ENCODE results near the gene SIDT1. TPM values are rescaled to one million over a fixed set of nuclear protein-coding genes. Genes with fewer than 3 reads are reported as not detected.

Gene SIDT1
- total RNA-seq, 1 donor from 2014 or later: not detected

DNA sequence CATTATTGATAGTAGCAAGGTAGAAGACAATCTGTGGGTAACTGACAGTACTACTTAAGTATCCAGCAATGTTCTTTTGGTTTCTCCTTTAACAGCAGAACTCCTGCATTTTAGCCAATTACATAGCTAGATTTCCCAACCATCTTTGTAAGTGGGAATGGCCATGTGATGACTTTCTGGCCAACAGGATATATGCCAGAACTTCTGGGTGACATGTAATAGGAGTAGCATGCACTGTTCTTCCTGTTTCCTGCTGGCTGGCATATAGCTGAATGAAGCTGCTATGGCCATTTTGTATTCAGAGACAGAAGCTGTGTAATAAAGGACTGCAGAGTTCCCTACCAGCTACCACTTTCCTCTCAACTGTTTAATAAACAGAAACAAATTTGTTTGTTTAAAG, 35.4 kb upstream of the SIDT1 start:
- no peak overlapping the region for H2AFZ ChIP-seq (replicated peaks)
- no peak overlapping the region for H3K27ac ChIP-seq
- Mint-ChIP-seq H3K27ac (no peak overlapping the region), H3K4me1 (no peaks in the 10 kb centered on the region), H3K4me3 (no peak overlapping the region), H3K36me3 (peaks cover 6% of the 10 kb centered on the region), H3K27me3 (ENCODE audit: insufficient read depth, low read depth) (no peaks in the 10 kb centered on the region), H3K9me3 (no peaks in the 10 kb centered on the region)
- H3K9ac ChIP-seq: no peak overlapping the region
- no peaks in the 10 kb centered on the region for H3K4me1 ChIP-seq
- H3K79me2 ChIP-seq (ENCODE audit: low read depth): no peaks in the 10 kb centered on the region
- DNase-seq (ENCODE audit: low spot score): no peak
- H3K9me3 ChIP-seq (ENCODE audit: low read depth): no peaks in the 10 kb centered on the region
- no peak overlapping the region for H3K4me3 ChIP-seq
- peaks cover 6% of the 10 kb centered on the region for H3K36me3 ChIP-seq
- no peak for TF ChIP-seq EZH2 (IDR thresholded peaks at IDR 0.05)
- TF ChIP-seq EZH2phosphoT487 (IDR thresholded peaks at IDR 0.05): no peak
- TF ChIP-seq, protein P1, sequence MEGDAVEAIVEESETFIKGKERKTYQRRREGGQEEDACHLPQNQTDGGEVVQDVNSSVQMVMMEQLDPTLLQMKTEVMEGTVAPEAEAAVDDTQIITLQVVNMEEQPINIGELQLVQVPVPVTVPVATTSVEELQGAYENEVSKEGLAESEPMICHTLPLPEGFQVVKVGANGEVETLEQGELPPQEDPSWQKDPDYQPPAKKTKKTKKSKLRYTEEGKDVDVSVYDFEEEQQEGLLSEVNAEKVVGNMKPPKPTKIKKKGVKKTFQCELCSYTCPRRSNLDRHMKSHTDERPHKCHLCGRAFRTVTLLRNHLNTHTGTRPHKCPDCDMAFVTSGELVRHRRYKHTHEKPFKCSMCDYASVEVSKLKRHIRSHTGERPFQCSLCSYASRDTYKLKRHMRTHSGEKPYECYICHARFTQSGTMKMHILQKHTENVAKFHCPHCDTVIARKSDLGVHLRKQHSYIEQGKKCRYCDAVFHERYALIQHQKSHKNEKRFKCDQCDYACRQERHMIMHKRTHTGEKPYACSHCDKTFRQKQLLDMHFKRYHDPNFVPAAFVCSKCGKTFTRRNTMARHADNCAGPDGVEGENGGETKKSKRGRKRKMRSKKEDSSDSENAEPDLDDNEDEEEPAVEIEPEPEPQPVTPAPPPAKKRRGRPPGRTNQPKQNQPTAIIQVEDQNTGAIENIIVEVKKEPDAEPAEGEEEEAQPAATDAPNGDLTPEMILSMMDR (IDR thresholded peaks at IDR 0.05): no peak
- no peaks in the 10 kb centered on the region for H3K27me3 ChIP-seq
- H4K20me1 ChIP-seq (ENCODE audit: low read depth): no peaks in the 10 kb centered on the region
- H3F3A ChIP-seq (ENCODE audit: low read depth): peaks cover 5% of the 10 kb centered on the region
- H3K4me2 ChIP-seq: no peak overlapping the region

DNA sequence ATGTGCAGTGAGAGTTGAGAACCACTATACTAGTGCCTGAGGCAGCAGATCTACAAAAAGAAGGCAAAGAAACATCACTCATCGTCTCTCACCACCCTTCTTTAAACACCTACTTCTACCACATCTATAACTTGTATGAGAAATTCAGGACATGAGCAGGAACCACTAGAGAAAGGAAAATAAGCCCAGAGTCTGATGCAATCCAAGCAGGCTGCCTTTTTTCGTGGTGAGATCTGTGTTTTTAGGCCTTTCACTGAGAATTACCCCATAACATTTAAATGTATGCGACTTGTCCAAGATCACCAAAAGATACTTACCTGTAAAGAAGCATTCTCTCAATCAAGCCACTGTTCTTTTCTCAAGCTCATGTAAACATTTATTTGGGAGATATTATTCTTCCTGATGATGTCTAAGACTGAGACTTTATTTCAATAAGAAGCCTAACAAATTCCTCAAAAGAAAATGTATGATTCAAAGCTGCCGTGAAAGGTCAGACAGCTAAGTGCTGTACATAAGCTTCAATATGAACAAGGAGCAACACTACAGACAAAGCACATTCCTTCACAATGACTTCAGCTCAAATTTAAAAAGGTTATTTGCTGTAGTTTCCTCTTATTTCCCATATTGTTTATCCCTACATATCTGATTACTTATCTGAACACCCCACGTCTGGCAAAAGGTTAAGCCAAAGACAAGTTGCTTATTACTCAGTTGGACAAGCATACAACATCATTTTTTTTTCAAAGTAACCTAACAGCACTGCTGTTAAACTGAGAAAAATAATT, 33.9 kb upstream of the SIDT1 start:
- no peaks in the 10 kb centered on the region for H3K4me1 Mint-ChIP-seq
- peaks cover 6% of the 10 kb centered on the region for H3K36me3 Mint-ChIP-seq
- TF ChIP-seq, protein P1 (IDR thresholded peaks at IDR 0.05): no peak
- TF ChIP-seq EZH2phosphoT487 (IDR thresholded peaks at IDR 0.05) (no peak), EZH2 (IDR thresholded peaks at IDR 0.05) (no peak)
- H3K9ac ChIP-seq: no peak overlapping the region
- no peak overlapping the region for H3K4me2 ChIP-seq
- peaks cover 5% of the 10 kb centered on the region for H3F3A ChIP-seq (ENCODE audit: low read depth)
- H3K27me3 Mint-ChIP-seq (ENCODE audit: insufficient read depth, low read depth): no peaks in the 10 kb centered on the region
- H3K9me3 ChIP-seq (ENCODE audit: low read depth): no peaks in the 10 kb centered on the region
- no peaks in the 10 kb centered on the region for H4K20me1 ChIP-seq (ENCODE audit: low read depth)
- DNase-seq (ENCODE audit: low spot score): no peak
- no peak overlapping the region for H2AFZ ChIP-seq (replicated peaks)
- H3K27ac ChIP-seq: no peak overlapping the region
- no peaks in the 10 kb centered on the region for H3K36me3 ChIP-seq
- H3K79me2 ChIP-seq (ENCODE audit: low read depth): no peaks in the 10 kb centered on the region
- no peaks in the 10 kb centered on the region for H3K27me3 ChIP-seq
- no peak overlapping the region for H3K4me3 ChIP-seq
- H3K4me3 Mint-ChIP-seq: no peak overlapping the region
- H3K27ac Mint-ChIP-seq: no peak overlapping the region
- no peaks in the 10 kb centered on the region for H3K9me3 Mint-ChIP-seq
- H3K4me1 ChIP-seq: no peaks in the 10 kb centered on the region

DNA sequence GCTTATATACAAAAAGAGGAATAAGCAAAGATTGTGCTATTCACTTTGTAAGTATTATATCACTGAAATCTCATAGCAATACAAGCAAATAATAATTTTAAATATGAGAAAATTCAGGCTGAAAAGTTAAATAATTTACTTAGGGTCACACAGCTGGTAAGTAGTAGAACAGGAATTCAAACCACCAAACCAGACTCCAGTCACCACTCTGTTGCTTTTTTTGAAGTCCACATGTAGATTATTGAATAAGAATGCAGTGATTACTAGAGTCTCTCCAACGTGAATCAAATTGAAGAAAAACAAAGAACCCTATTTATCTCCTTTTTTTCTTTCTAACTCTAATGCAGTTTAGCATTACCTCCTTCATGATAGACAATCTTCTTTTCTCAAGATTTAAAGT, 33.3 kb upstream of the SIDT1 start:
- no peak for DNase-seq (ENCODE audit: low spot score)
- no peak overlapping the region for H2AFZ ChIP-seq (replicated peaks)
- H3K27ac ChIP-seq: no peak overlapping the region
- H3K4me2 ChIP-seq: no peak overlapping the region
- H3K27me3 Mint-ChIP-seq (ENCODE audit: insufficient read depth, low read depth): no peaks in the 10 kb centered on the region
- no peaks in the 10 kb centered on the region for H3K4me1 ChIP-seq
- TF ChIP-seq, protein P1 (IDR thresholded peaks at IDR 0.05): no peak
- TF ChIP-seq EZH2 (IDR thresholded peaks at IDR 0.05) (no peak), EZH2phosphoT487 (IDR thresholded peaks at IDR 0.05) (no peak)
- no peak overlapping the region for H3K27ac Mint-ChIP-seq
- H4K20me1 ChIP-seq (ENCODE audit: low read depth): no peaks in the 10 kb centered on the region
- peaks cover 5% of the 10 kb centered on the region for H3F3A ChIP-seq (ENCODE audit: low read depth)
- H3K4me1 Mint-ChIP-seq: no peaks in the 10 kb centered on the region
- H3K9me3 Mint-ChIP-seq: no peaks in the 10 kb centered on the region
- H3K9me3 ChIP-seq (ENCODE audit: low read depth): no peaks in the 10 kb centered on the region
- H3K9ac ChIP-seq: no peak overlapping the region
- H3K27me3 ChIP-seq: no peaks in the 10 kb centered on the region
- no peaks in the 10 kb centered on the region for H3K79me2 ChIP-seq (ENCODE audit: low read depth)
- H3K36me3 ChIP-seq: no peaks in the 10 kb centered on the region
- peaks cover 6% of the 10 kb centered on the region for H3K36me3 Mint-ChIP-seq
- H3K4me3 Mint-ChIP-seq: no peak overlapping the region
- H3K4me3 ChIP-seq: no peak overlapping the region

Measured in neural progenitor cell (in vitro differentiated cells).